OCI-LY1 (cell line): ENCODE data around the gene SLC35A3.

ENCODE experiments used
- H2AFZ ChIP-seq: fragments of 200-600 bp; sonication (generic), shearing (Covaris generic); 2 replicates; pipeline ENCODE4 v1.6.0; 2014; ENCODE audit warnings: antibody characterized with exemption, mild to moderate bottlenecking, low read length
- H3F3A ChIP-seq: fragments of 200-600 bp; sonication (generic), shearing (Covaris generic); 2 replicates; pipeline ENCODE4 v1.6.0; 2014; ENCODE audit warnings: mild to moderate bottlenecking, antibody characterized with exemption, low read length, moderate library complexity; ENCODE audit not compliant: insufficient read depth
- H3K27ac ChIP-seq: fragments of 200-600 bp; sonication (generic); 2 replicates; pipeline ENCODE4 v1.5.1; 2014; ENCODE audit warnings: low read length, mixed run types, mild to moderate bottlenecking, low read depth; ENCODE audit not compliant: poor library complexity, severe bottlenecking
- H3K27me3 ChIP-seq: fragments of 200-600 bp; sonication (generic); 2 replicates; pipeline ENCODE4 v1.6.0; 2014; ENCODE audit warnings: antibody characterized with exemption, mild to moderate bottlenecking, low read length, moderate library complexity; ENCODE audit not compliant: insufficient read depth
- H3K36me3 ChIP-seq: fragments of 200-600 bp; sonication (generic); 2 replicates; pipeline ENCODE4 v1.6.1; 2014; ENCODE audit warnings: mild to moderate bottlenecking, antibody characterized with exemption, low read length, moderate library complexity, mixed read lengths; ENCODE audit not compliant: insufficient read depth
- H3K4me1 ChIP-seq: fragments of 200-600 bp; sonication (generic); 2 replicates; pipeline ENCODE4 v1.5.1; 2014; ENCODE audit warnings: mild to moderate bottlenecking, low read length, moderate library complexity; ENCODE audit not compliant: insufficient read depth, severe bottlenecking
- H3K4me2 ChIP-seq: fragments of 200-600 bp; sonication (generic), shearing (Covaris generic); 2 replicates; pipeline ENCODE4 v1.6.1; 2014; ENCODE audit warnings: low read length
- H3K4me3 ChIP-seq: fragments of 200-600 bp; sonication (generic); 2 replicates; pipeline ENCODE4 v1.5.1; 2014; ENCODE audit warnings: low read length, low read depth, mild to moderate bottlenecking, mixed read lengths; ENCODE audit not compliant: poor library complexity, severe bottlenecking
- H3K79me2 ChIP-seq: fragments of 200-600 bp; shearing (Covaris generic); 2 replicates; pipeline ENCODE4 v1.6.1; 2016; ENCODE audit warnings: mixed run types, low read length, mixed read lengths; ENCODE audit not compliant: insufficient read depth
- H3K9ac ChIP-seq: fragments of 200-600 bp; sonication (generic), shearing (Covaris generic); 2 replicates; pipeline ENCODE4 v1.6.1; 2014; ENCODE audit warnings: mild to moderate bottlenecking, low read length, mixed read lengths
- H3K9me2 ChIP-seq: fragments of 200-600 bp; sonication (generic), shearing (Covaris generic); 2 replicates; pipeline ENCODE4 v1.6.1; 2014; ENCODE audit warnings: low read depth, mild to moderate bottlenecking, low read length, mixed read lengths
- H3K9me3 ChIP-seq: fragments of 200-600 bp; shearing (Covaris generic); 2 replicates; pipeline ENCODE4 v1.6.1; 2014; ENCODE audit warnings: low read length, mixed read lengths
- H4K20me1 ChIP-seq: fragments of 200-600 bp; sonication (generic), shearing (Covaris generic); 2 replicates; pipeline ENCODE4 v1.6.0; 2016; ENCODE audit warnings: mild to moderate bottlenecking, low read length; ENCODE audit not compliant: insufficient read depth
- EZH2 ChIP-seq: fragments of 200-600 bp; sonication (generic), shearing (Covaris generic); IDR thresholded peaks from 2 replicates; pipeline ENCODE4 v1.8.0; 2017; ENCODE audit warnings: borderline replicate concordance, mixed run types, mild to moderate bottlenecking, antibody characterized with exemption, low read length, moderate library complexity, mixed read lengths
- TF ChIP-seq, protein P1 (sequence below): fragments of 200-600 bp; sonication (generic), shearing (Covaris generic); IDR thresholded peaks from 2 replicates; pipeline ENCODE4 v1.5.1; 2017; ENCODE audit warnings: mild to moderate bottlenecking, antibody characterized with exemption, low read length, moderate library complexity, mixed read lengths

The SLC35A3 gene

DNA sequence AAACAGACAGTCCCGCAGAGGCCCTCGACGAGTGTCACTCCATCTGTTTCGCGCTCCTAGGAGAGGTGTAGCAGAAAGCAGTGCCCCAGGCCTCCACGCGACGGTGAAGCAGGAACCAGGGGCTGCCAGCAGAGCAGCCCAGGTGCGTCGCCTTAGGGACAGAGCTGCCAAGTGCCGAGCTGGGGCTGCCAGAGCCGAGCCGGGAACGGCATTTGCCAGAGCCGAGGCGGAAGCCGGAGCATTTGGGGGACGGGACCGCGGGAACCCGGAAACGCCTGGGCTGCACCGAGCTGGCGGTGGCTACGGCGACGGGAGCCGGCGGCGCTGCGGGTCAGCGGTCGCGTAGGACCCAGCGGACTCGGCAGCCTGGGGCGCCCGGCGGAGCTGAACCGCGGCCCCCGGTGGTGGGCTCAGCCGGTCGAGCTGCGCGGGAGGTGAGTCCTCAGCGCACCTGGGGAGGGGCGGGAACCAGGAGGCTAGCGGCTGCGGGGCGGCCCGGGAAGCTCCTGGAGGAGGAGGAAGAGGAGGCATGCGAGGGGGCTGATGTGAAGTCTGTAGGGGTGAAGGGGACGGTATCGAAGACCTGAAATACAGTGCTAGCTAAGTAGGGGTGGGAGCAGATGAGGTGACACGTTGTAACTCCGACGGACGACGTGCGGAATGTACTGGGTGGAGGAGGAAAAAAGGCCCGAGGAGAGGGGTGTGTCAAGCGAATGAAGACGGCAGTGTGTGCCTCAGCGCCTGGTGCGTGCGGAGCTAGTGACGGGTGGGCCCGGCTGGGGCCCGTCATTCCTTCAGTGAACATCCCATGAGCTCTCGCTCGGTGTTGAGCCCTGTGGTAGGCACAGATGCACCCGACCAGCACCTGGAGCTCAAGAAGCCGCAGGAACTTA, at the start of gene SLC35A3:
Gene SLC35A3 (plus strand): TSS at position 268 of the 893 bp plus-strand sequence. CDS start 23,559 bp downstream, outside the sequence.
- peaks cover 18% of the 10 kb centered on the region for H3K79me2 ChIP-seq
- peaks cover 4% of the 10 kb centered on the region; the same call in 1 of the 2 replicates for H3K36me3 ChIP-seq
- peak within 1 kb of the TSS; percentile 75 for H3K27ac ChIP-seq
- H2AFZ ChIP-seq = peak within 1 kb of the TSS; percentile 96
- peak within 1 kb of the TSS; percentile 83 for H3K9ac ChIP-seq
- H3K9me3 ChIP-seq = no peaks in the 10 kb centered on the region
- no peaks in the 10 kb centered on the region for H3K9me2 ChIP-seq
- peaks cover 23% of the 10 kb centered on the region for H3K4me1 ChIP-seq
- H3K27me3 ChIP-seq = no peaks in the 10 kb centered on the region
- H4K20me1 ChIP-seq = no peaks in the 10 kb centered on the region
- peak within 1 kb of the TSS; percentile 89 for H3K4me2 ChIP-seq
- H3K4me3 ChIP-seq = peak within 1 kb of the TSS; percentile 84
- H3F3A ChIP-seq = no peaks in the 10 kb centered on the region; the same call in 1 of the 2 replicates
- no peak for TF ChIP-seq EZH2
- TF ChIP-seq, protein P1, sequence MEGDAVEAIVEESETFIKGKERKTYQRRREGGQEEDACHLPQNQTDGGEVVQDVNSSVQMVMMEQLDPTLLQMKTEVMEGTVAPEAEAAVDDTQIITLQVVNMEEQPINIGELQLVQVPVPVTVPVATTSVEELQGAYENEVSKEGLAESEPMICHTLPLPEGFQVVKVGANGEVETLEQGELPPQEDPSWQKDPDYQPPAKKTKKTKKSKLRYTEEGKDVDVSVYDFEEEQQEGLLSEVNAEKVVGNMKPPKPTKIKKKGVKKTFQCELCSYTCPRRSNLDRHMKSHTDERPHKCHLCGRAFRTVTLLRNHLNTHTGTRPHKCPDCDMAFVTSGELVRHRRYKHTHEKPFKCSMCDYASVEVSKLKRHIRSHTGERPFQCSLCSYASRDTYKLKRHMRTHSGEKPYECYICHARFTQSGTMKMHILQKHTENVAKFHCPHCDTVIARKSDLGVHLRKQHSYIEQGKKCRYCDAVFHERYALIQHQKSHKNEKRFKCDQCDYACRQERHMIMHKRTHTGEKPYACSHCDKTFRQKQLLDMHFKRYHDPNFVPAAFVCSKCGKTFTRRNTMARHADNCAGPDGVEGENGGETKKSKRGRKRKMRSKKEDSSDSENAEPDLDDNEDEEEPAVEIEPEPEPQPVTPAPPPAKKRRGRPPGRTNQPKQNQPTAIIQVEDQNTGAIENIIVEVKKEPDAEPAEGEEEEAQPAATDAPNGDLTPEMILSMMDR = no peak

DNA sequence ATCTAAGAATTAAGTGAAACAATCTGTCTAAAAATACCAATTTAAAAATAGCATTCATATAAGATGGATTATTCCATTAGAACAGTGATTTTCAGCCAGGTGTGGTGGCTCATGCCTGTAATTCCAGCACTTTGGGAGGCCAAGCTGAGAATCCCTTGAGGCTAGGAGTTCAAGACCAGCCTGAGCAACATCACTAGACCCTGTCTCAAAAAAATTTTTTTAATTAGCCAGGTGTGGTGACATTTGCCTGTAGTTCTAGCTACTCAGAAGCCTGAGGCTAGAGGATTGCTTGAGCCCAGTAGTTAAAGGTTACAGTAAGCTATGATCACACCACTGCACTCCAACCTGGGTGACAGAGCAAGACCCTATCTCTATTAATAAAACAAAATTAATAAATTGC, 35.0 kb upstream of the SLC35A3 start:
- no peaks in the 10 kb centered on the region for H3F3A ChIP-seq
- peaks cover 5% of the 10 kb centered on the region; the same call in 1 of the 2 replicates for H3K9me3 ChIP-seq
- no peak for TF ChIP-seq EZH2
- TF ChIP-seq, protein P1 = no peak
- H3K27ac ChIP-seq = no peak overlapping the region
- no peaks in the 10 kb centered on the region for H3K27me3 ChIP-seq
- no peaks in the 10 kb centered on the region; the same call in 1 of the 2 replicates for H3K36me3 ChIP-seq
- H3K4me2 ChIP-seq = no peak overlapping the region
- H2AFZ ChIP-seq = no peak overlapping the region
- H4K20me1 ChIP-seq = no peaks in the 10 kb centered on the region
- H3K4me1 ChIP-seq = no peaks in the 10 kb centered on the region
- H3K9me2 ChIP-seq = no peaks in the 10 kb centered on the region
- H3K79me2 ChIP-seq = no peaks in the 10 kb centered on the region
- H3K4me3 ChIP-seq = no peak overlapping the region
- H3K9ac ChIP-seq = no peak overlapping the region

DNA sequence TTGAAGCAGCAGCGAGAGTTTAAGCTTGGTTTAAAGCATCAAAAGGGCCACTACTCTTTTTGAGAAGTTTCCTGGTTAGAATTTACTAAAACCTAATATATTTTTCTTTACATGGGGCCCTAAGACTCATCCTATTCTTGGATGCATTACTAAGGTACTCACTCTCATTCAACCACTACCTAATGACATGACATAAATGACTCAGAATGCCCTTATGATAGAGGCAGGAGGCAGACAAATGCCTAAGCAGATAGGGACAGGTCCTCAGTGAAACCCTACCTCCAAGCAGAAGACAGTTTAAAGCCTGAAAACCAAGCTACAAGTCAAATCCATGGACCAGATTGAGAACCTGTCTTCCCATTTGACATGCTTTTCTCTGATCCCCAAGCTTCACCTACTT, 34.3 kb upstream of the SLC35A3 start:
- TF ChIP-seq EZH2 = no peak
- TF ChIP-seq, protein P1 = no peak
- H3K4me1 ChIP-seq = no peaks in the 10 kb centered on the region
- H3F3A ChIP-seq = no peaks in the 10 kb centered on the region
- H2AFZ ChIP-seq = no peak overlapping the region
- H3K4me3 ChIP-seq = no peak overlapping the region
- H3K9ac ChIP-seq = no peak overlapping the region
- H3K4me2 ChIP-seq = no peak overlapping the region
- peaks cover 5% of the 10 kb centered on the region; the same call in 1 of the 2 replicates for H3K9me3 ChIP-seq
- no peaks in the 10 kb centered on the region for H3K9me2 ChIP-seq
- H4K20me1 ChIP-seq = no peaks in the 10 kb centered on the region
- H3K27me3 ChIP-seq = no peaks in the 10 kb centered on the region
- H3K79me2 ChIP-seq = no peaks in the 10 kb centered on the region
- H3K36me3 ChIP-seq = no peaks in the 10 kb centered on the region; the same call in 1 of the 2 replicates
- no peak overlapping the region for H3K27ac ChIP-seq
